ENCODE results near the gene EGFL7.

EGFL7 gene

DNA sequence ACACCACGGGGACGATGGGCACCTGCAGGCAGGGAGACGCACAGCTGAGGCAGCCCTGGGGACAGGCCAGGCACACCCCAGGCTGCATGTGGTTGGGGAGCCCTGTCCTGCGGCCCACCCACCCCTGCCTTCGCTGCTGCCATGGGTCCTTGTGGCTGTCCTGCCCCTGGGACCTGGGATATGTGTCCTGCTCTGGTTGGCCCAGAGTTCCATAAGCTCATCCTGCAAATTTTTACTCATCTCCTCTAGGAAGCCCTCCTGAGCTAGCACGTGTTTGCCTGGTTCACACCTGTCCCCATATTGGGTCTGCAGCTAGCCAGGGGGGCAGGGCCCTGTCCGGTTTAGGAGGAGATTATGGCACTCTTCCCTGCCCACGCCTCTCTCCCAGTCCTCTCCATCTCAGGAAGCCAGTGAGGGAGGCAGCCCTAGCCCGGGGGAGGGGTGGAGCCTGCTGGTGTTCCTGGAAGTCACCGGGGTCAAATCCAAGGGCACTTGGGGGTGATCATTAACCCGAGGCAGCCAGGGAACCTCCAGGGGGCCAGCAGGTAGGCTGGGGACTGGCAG is 12.2 kb downstream of the EGFL7 start:
- H3K79me2 ChIP-seq, result peaks cover 2% of the 10 kb centered on the region
- H3K4me1 ChIP-seq, result peaks cover 8% of the 10 kb centered on the region
- H3K9me3 ChIP-seq (ENCODE audit: control insufficient read depth, low read length), result no peaks in the 10 kb centered on the region
- no peak overlapping the region for H2AFZ ChIP-seq
- TF ChIP-seq, protein P1, sequence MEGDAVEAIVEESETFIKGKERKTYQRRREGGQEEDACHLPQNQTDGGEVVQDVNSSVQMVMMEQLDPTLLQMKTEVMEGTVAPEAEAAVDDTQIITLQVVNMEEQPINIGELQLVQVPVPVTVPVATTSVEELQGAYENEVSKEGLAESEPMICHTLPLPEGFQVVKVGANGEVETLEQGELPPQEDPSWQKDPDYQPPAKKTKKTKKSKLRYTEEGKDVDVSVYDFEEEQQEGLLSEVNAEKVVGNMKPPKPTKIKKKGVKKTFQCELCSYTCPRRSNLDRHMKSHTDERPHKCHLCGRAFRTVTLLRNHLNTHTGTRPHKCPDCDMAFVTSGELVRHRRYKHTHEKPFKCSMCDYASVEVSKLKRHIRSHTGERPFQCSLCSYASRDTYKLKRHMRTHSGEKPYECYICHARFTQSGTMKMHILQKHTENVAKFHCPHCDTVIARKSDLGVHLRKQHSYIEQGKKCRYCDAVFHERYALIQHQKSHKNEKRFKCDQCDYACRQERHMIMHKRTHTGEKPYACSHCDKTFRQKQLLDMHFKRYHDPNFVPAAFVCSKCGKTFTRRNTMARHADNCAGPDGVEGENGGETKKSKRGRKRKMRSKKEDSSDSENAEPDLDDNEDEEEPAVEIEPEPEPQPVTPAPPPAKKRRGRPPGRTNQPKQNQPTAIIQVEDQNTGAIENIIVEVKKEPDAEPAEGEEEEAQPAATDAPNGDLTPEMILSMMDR (IDR thresholded peaks at IDR 0.05), result no peak
- no peak overlapping the region for H3K9ac ChIP-seq
- H3K27me3 ChIP-seq (ENCODE audit: control insufficient read depth, insufficient read depth, low read length), result no peaks in the 10 kb centered on the region
- H3K36me3 ChIP-seq (ENCODE audit: control insufficient read depth, insufficient read depth, low read length), result no peaks in the 10 kb centered on the region
- H3K4me2 ChIP-seq (ENCODE audit: low read length), result no peak overlapping the region
- no peak overlapping the region for H3K4me3 ChIP-seq (ENCODE audit: low read depth, low read length)
- no peak overlapping the region for H3K27ac ChIP-seq

- Histone ChIP-seq H3K27ac (no peak overlapping the region), H3K4me1 (peaks cover 11% of the 10 kb centered on the region), H3K36me3 (ENCODE audit: control insufficient read depth, insufficient read depth, low read length) (no peaks in the 10 kb centered on the region), H3K9ac (no peak overlapping the region), H2AFZ (no peak overlapping the region), H3K27me3 (ENCODE audit: control insufficient read depth, insufficient read depth, low read length) (no peaks in the 10 kb centered on the region), H3K4me2 (ENCODE audit: low read length) (no peak overlapping the region), H3K79me2 (peaks cover 2% of the 10 kb centered on the region), H3K4me3 (ENCODE audit: low read depth, low read length) (no peak overlapping the region), H3K9me3 (ENCODE audit: control insufficient read depth, low read length) (no peaks in the 10 kb centered on the region)
- TF ChIP-seq, protein P1 (IDR thresholded peaks at IDR 0.05), result no peak
Observed at GRCh38 chr9:136675477-136676296, 13.0 kb downstream of the EGFL7 start.

GRCh38 chr9:136676297-136676794 is 13.6 kb downstream of the EGFL7 start:
- Histone ChIP-seq H3K36me3 (ENCODE audit: control insufficient read depth, insufficient read depth, low read length) (no peaks in the 10 kb centered on the region), H3K4me1 (peaks cover 9% of the 10 kb centered on the region)

GRCh38 chr9:136676920-136677686 is 14.4 kb downstream of the EGFL7 start:
- H3K36me3 ChIP-seq (ENCODE audit: control insufficient read depth, insufficient read depth, low read length), result no peaks in the 10 kb centered on the region
- H3K4me2 ChIP-seq (ENCODE audit: low read length), result no peak overlapping the region
- H3K4me1 ChIP-seq, result peaks cover 9% of the 10 kb centered on the region
- H3K27ac ChIP-seq, result no peak overlapping the region
- TF ChIP-seq, protein P1 (IDR thresholded peaks at IDR 0.05), result no peak
- no peaks in the 10 kb centered on the region for H3K9me3 ChIP-seq (ENCODE audit: control insufficient read depth, low read length)
- H2AFZ ChIP-seq, result no peak overlapping the region
- no peak overlapping the region for H3K4me3 ChIP-seq (ENCODE audit: low read depth, low read length)
- no peaks in the 10 kb centered on the region for H3K27me3 ChIP-seq (ENCODE audit: control insufficient read depth, insufficient read depth, low read length)
- H3K79me2 ChIP-seq, result peaks cover 2% of the 10 kb centered on the region
- no peak overlapping the region for H3K9ac ChIP-seq

More at GRCh38 chr9:136676297-136676794, 13.6 kb downstream of the EGFL7 start:
- H3K27me3 ChIP-seq (ENCODE audit: control insufficient read depth, insufficient read depth, low read length), result no peaks in the 10 kb centered on the region
- no peak overlapping the region for H3K4me2 ChIP-seq (ENCODE audit: low read length)
- TF ChIP-seq, protein P1 (IDR thresholded peaks at IDR 0.05), result no peak
- H3K9me3 ChIP-seq (ENCODE audit: control insufficient read depth, low read length), result no peaks in the 10 kb centered on the region
- H3K79me2 ChIP-seq, result peaks cover 2% of the 10 kb centered on the region
- no peak overlapping the region for H2AFZ ChIP-seq
- no peak overlapping the region for H3K27ac ChIP-seq
- H3K4me3 ChIP-seq (ENCODE audit: low read depth, low read length), result no peak overlapping the region
- no peak overlapping the region for H3K9ac ChIP-seq
